Neutrophil (primary cell): ENCODE measurements around the gene ZNF407.

Experiments
- H3K27ac ChIP-seq: fragments of 200-600 bp; sonication (generic); 2 replicates; pipeline ENCODE4 v1.5.1; 2016; ENCODE audit warnings: mild to moderate bottlenecking, moderate library complexity
- H3K27me3 ChIP-seq: fragments of 200-600 bp; sonication (generic); 2 replicates; pipeline ENCODE4 v1.6.0; 2016; ENCODE audit warnings: mild to moderate bottlenecking
- H3K36me3 ChIP-seq: fragments of 200-600 bp; sonication (generic); 2 replicates; pipeline ENCODE4 v1.5.1; 2017
- H3K4me1 ChIP-seq, 2 experiments: fragments of 200-600 bp in 1 of 2; sonication (generic) in 1 of 2; 1 replicate in 1 of 2; 2 replicates in 1 of 2; pipeline versions ENCODE4 v1.5.1 to v1.6.1; 2013 to 2016; ENCODE audit warnings: low read depth in 1 of 2, low read length in 1 of 2, mild to moderate bottlenecking in 1 of 2, moderate library complexity in 1 of 2; ENCODE audit not compliant: control insufficient read depth in 1 of 2, insufficient read depth in 1 of 2
- H3K4me3 ChIP-seq, 2 experiments: fragments of 200-600 bp in 1 of 2; sonication (generic) in 1 of 2; 1 replicate in 1 of 2; 2 replicates in 1 of 2; pipeline ENCODE4 v1.5.1; 2013 to 2016; ENCODE audit warnings: low read depth in 1 of 2, low read length in 1 of 2, mild to moderate bottlenecking in 1 of 2, moderate library complexity in 1 of 2
- H3K9me3 ChIP-seq: fragments of 200-600 bp; sonication (generic); 2 replicates; pipeline ENCODE4 v1.5.1; 2016
- CTCF ChIP-seq: fragments of 200-600 bp; sonication (generic); IDR thresholded peaks from 2 replicates; pipeline ENCODE4 v1.5.1; 2016; ENCODE audit warnings: antibody characterized with exemption

ZNF407 gene

GRCh38 chr18:74905247-74905646 lies 307.6 kb downstream of the ZNF407 start:
- no peak for TF ChIP-seq CTCF
- Histone ChIP-seq H3K9me3 (no peaks in the 10 kb centered on the region), H3K27ac (no peak overlapping the region), H3K4me3 (no peak overlapping the region), H3K27me3 (no peaks in the 10 kb centered on the region), H3K4me1 (no peaks in the 10 kb centered on the region), H3K36me3 (peaks cover 8% of the 10 kb centered on the region)

DNA sequence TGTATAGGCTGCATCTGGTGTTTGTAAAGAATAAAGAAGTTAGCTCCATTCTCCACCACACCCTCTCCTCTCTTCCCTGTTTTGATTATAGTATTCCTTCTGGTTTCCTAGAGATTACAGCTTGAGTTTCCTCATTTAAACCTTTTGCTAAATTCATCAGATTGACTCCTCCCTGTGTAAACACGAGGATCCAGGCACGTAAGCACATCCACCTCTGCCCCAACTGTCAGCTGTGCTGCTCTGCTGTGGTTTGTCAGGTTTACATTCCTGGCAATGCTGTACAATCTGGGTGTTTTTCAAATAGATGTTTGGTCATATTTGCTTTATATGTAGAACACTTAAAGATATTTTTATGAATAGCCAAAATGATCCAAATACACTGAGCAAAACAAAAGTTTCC lies 308.5 kb downstream of the ZNF407 start:
- Histone ChIP-seq H3K4me3 (no peak overlapping the region), H3K36me3 (peaks cover 8% of the 10 kb centered on the region), H3K27me3 (no peaks in the 10 kb centered on the region), H3K9me3 (no peaks in the 10 kb centered on the region), H3K4me1 (no peaks in the 10 kb centered on the region), H3K27ac (no peak overlapping the region)
- TF ChIP-seq CTCF, result no peak

DNA sequence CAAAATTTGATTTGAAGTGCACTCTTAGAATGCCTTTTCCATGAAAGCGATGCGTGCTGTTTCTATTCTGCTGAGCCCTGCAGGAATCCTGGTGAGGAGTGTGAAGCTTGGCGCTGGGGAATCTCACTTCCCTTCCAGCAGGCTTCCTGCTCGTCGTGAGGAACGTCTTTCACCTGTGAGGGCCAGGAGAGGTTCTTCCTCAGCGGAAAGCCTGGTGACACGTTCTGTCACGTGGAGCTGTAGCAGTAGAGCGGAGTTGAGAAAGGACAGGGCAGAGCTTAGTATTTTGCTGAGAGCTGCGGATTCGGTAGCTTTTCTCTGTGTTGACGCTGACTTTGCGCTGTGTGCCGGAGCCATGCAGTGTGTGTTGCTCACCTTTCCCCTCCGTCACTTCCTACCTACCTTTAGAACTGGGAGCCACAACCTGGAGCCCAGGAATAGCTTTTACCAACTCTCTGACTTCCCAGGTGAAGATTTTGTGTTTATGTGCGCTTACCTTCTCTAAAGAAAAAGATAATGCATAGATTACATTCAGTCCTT lies 316.5 kb downstream of the ZNF407 start:
- H3K4me1 ChIP-seq, result no peaks in the 10 kb centered on the region
- TF ChIP-seq CTCF, result no peak
- H3K36me3 ChIP-seq, result no peaks in the 10 kb centered on the region
- H3K27ac ChIP-seq, result no peak overlapping the region
- H3K27me3 ChIP-seq, result no peaks in the 10 kb centered on the region
- H3K4me3 ChIP-seq, result no peak overlapping the region
- no peaks in the 10 kb centered on the region for H3K9me3 ChIP-seq

DNA sequence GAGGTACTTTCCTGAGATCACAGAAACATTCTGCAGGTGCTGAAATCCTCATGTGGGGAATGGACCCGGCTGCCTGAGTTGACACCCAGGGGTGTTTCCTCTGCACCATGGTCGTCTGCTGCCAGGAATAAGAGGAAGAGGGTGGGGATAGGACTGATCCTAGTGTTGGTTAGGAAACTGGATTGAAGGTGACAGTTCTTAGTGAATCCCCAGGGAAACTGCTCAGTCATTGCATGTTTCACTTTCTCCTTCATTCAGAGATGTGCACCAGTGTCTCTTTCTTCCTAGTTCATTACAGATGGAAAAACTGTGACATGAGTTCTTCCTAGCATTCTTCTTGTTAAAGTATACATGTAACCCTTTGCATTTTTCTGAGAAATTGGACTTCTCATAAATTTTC lies 317.0 kb downstream of the ZNF407 start:
- Histone ChIP-seq H3K36me3 (no peaks in the 10 kb centered on the region), H3K27ac (no peak overlapping the region), H3K4me1 (no peaks in the 10 kb centered on the region), H3K4me3 (no peak overlapping the region), H3K9me3 (no peaks in the 10 kb centered on the region), H3K27me3 (no peaks in the 10 kb centered on the region)
- no peak for TF ChIP-seq CTCF

GRCh38 chr18:74916773-74917393 lies 319.2 kb downstream of the ZNF407 start:
- Histone ChIP-seq H3K4me1 (no peaks in the 10 kb centered on the region), H3K27ac (no peak overlapping the region), H3K9me3 (no peaks in the 10 kb centered on the region), H3K27me3 (no peaks in the 10 kb centered on the region), H3K36me3 (peaks cover 11% of the 10 kb centered on the region), H3K4me3 (no peak overlapping the region)
- TF ChIP-seq CTCF, result no peak
